Mesenchymal stem cell (in vitro differentiated cells and primary cell): ENCODE data around the gene UNC50.
"Not testable (repeated sequence)": the region's sequence is repeated elsewhere in the genome, so short reads cannot be mapped to it uniquely, and the experiment has no call there.

ENCODE experiments used
- DNase-seq: peaks from one replicate; pipeline ENCODE4 v3.0.0-alpha.2; 2013
- H2AFZ ChIP-seq: one replicate; pipeline ENCODE4 v1.6.1; 2013; ENCODE audit warnings: low read depth, mild to moderate bottlenecking, control low read depth, inconsistent platforms, low read length, moderate library complexity
- H2AK5ac ChIP-seq: 2 replicates; pipeline ENCODE4 v1.6.1; 2013; ENCODE audit warnings: low read length, moderate library complexity, mild to moderate bottlenecking, inconsistent platforms; ENCODE audit not compliant: severe bottlenecking
- H2BK120ac ChIP-seq: one replicate; pipeline ENCODE4 v1.6.1; 2013; ENCODE audit warnings: low read depth, mild to moderate bottlenecking, inconsistent platforms, low read length, moderate library complexity
- H2BK12ac ChIP-seq, 2 experiments: one replicate each; pipeline ENCODE4 v1.6.1; 2013; ENCODE audit warnings: inconsistent platforms in 2 of 2, low read length in 2 of 2, mild to moderate bottlenecking in 2 of 2, moderate library complexity in 2 of 2, control low read depth in 1 of 2
- H2BK15ac ChIP-seq: one replicate; pipeline ENCODE4 v1.6.1; 2013; ENCODE audit warnings: mild to moderate bottlenecking, low read depth, inconsistent platforms; ENCODE audit not compliant: poor library complexity, severe bottlenecking
- H2BK5ac ChIP-seq: 2 replicates; pipeline ENCODE4 v1.6.1; 2013; ENCODE audit warnings: low read depth, mild to moderate bottlenecking, low read length, control low read depth, inconsistent platforms; ENCODE audit not compliant: poor library complexity, severe bottlenecking
- H3K14ac ChIP-seq, 2 experiments: one replicate each; pipeline ENCODE4 v1.6.1; 2013; ENCODE audit warnings: inconsistent platforms in 2 of 2, low read length in 2 of 2, control low read depth in 1 of 2, mild to moderate bottlenecking in 1 of 2, moderate library complexity in 1 of 2
- H3K18ac ChIP-seq, 2 experiments: one replicate each; pipeline ENCODE4 v1.6.1; 2013; ENCODE audit warnings: inconsistent platforms in 2 of 2, low read length in 2 of 2, control low read depth in 1 of 2, low read depth in 1 of 2, mild to moderate bottlenecking in 1 of 2
- H3K23ac ChIP-seq, 2 experiments: one replicate each; pipeline ENCODE4 v1.6.1; 2013; ENCODE audit warnings: inconsistent platforms in 2 of 2, low read length in 2 of 2, mild to moderate bottlenecking in 2 of 2, moderate library complexity in 2 of 2, control low read depth in 1 of 2
- H3K27ac ChIP-seq: 2 replicates; pipeline ENCODE4 v1.5.1; 2013; ENCODE audit warnings: mild to moderate bottlenecking, moderate library complexity, low read length, control low read depth, inconsistent platforms; ENCODE audit not compliant: poor library complexity, severe bottlenecking
- H3K27me3 ChIP-seq, 2 experiments: 2 replicates each; pipeline versions ENCODE4 v1.6.1 to v1.7.0; 2013; ENCODE audit warnings: low read length in 2 of 2, mild to moderate bottlenecking in 2 of 2, moderate library complexity in 2 of 2, control low read depth in 1 of 2, inconsistent platforms in 1 of 2; ENCODE audit not compliant: control insufficient read depth in 1 of 2, insufficient read depth in 1 of 2
- H3K36me3 ChIP-seq, 2 experiments: 2 replicates each; pipeline versions ENCODE4 v1.6.1 to v1.7.0; 2013; ENCODE audit warnings: low read length in 2 of 2, control low read depth in 1 of 2, inconsistent platforms in 1 of 2, low read depth in 1 of 2, mild to moderate bottlenecking in 1 of 2; ENCODE audit not compliant: insufficient read depth in 2 of 2, control insufficient read depth in 1 of 2
- H3K4ac ChIP-seq, 2 experiments: one replicate each; pipeline ENCODE4 v1.6.1; 2013; ENCODE audit warnings: inconsistent platforms in 2 of 2, low read length in 2 of 2, mild to moderate bottlenecking in 2 of 2, moderate library complexity in 2 of 2, control low read depth in 1 of 2, low read depth in 1 of 2
- H3K4me1 ChIP-seq: 2 replicates; pipeline ENCODE4 v1.6.1; 2013; ENCODE audit warnings: low read depth, low read length, control low read depth; ENCODE audit not compliant: control insufficient read depth, insufficient read depth
- H3K4me2 ChIP-seq: 2 replicates; pipeline ENCODE4 v1.6.1; 2013; ENCODE audit warnings: low read length, mild to moderate bottlenecking, inconsistent platforms; ENCODE audit not compliant: poor library complexity, severe bottlenecking
- H3K4me3 ChIP-seq, 2 experiments: 2 replicates each; pipeline versions ENCODE4 v1.5.1 to v1.7.0; 2013; ENCODE audit warnings: low read length in 2 of 2, mild to moderate bottlenecking in 2 of 2, control low read depth in 1 of 2, low read depth in 1 of 2; ENCODE audit not compliant: insufficient read depth in 1 of 2
- H3K79me1 ChIP-seq: replicated peaks from 2 replicates; pipeline ENCODE4 v1.6.1; 2013; ENCODE audit warnings: mild to moderate bottlenecking, control low read depth, low read length, inconsistent platforms; ENCODE audit not compliant: poor library complexity, severe bottlenecking
- H3K9ac ChIP-seq: 2 replicates; pipeline ENCODE4 v1.7.0; 2013; ENCODE audit warnings: mild to moderate bottlenecking, low read length, moderate library complexity
- H3K9me3 ChIP-seq: 2 replicates; pipeline ENCODE4 v1.7.0; 2013; ENCODE audit warnings: mild to moderate bottlenecking, low read length; ENCODE audit not compliant: control insufficient read depth
- H4K8ac ChIP-seq: one replicate; pipeline ENCODE4 v1.6.1; 2013; ENCODE audit warnings: inconsistent platforms, mild to moderate bottlenecking, low read length, moderate library complexity
- H4K91ac ChIP-seq: one replicate; pipeline ENCODE4 v1.6.1; 2013; ENCODE audit warnings: mild to moderate bottlenecking, low read length, inconsistent platforms
- WGBS: methylation state at CpG from one replicate; pipeline ENCODE4 v1.1.7; 2013; ENCODE audit warnings: mixed read lengths; 5-methylcytosine and 5-hydroxymethylcytosine counted together

UNC50 gene

GRCh38 chr2:98592565-98592964, 15.8 kb upstream of the UNC50 start:
- H3K9me3 ChIP-seq: no peaks in the 10 kb centered on the region
- no peaks in the 10 kb centered on the region for H3K4me1 ChIP-seq
- no peak overlapping the region for H4K8ac ChIP-seq
- no peak overlapping the region for H3K4ac ChIP-seq
- no peak overlapping the region for H3K4me3 ChIP-seq
- H3K18ac ChIP-seq: peak overlapping the region in 1 of 2 experiments; percentile 30
- H4K91ac ChIP-seq: no peak overlapping the region
- 96% methylated on average over 8 of the region's 8 CpGs for WGBS
- H2BK15ac ChIP-seq: no peak overlapping the region
- no peak overlapping the region for H2AFZ ChIP-seq
- no peak overlapping the region for H3K9ac ChIP-seq
- H3K23ac ChIP-seq: no peak overlapping the region
- no peaks in the 10 kb centered on the region for H3K79me1 ChIP-seq
- no peak overlapping the region for H2BK120ac ChIP-seq
- DNase-seq: no peak
- no peak overlapping the region for H2BK12ac ChIP-seq
- H3K27me3 ChIP-seq: no peaks in the 10 kb centered on the region
- H3K4me2 ChIP-seq: no peak overlapping the region
- no peak overlapping the region for H3K14ac ChIP-seq
- no peak overlapping the region for H3K27ac ChIP-seq
- peaks cover 9 to 38% of the 10 kb centered on the region in 2 experiments for H3K36me3 ChIP-seq
- H2AK5ac ChIP-seq: no peak overlapping the region
- H2BK5ac ChIP-seq: no peak overlapping the region

- H3K4me1 ChIP-seq, H4K8ac ChIP-seq, H2BK15ac ChIP-seq, H2BK5ac ChIP-seq, H3K14ac ChIP-seq, H2AK5ac ChIP-seq, H2AFZ ChIP-seq, H3K9me3 ChIP-seq, DNase-seq, H3K18ac ChIP-seq, H4K91ac ChIP-seq, H3K4ac ChIP-seq, H3K79me1 ChIP-seq, H3K4me3 ChIP-seq, H3K4me2 ChIP-seq, H3K23ac ChIP-seq, H3K9ac ChIP-seq, H3K27ac ChIP-seq, H2BK12ac ChIP-seq, H2BK120ac ChIP-seq, H3K27me3 ChIP-seq: not testable (repeated sequence)
- H3K36me3 ChIP-seq: peaks cover 10 to 50% of the 10 kb centered on the region in 2 experiments
- WGBS: 100% methylated on average over 1 of the region's 4 CpGs
Observed at GRCh38 chr2:98594665-98595064, 13.7 kb upstream of the UNC50 start.

DNA sequence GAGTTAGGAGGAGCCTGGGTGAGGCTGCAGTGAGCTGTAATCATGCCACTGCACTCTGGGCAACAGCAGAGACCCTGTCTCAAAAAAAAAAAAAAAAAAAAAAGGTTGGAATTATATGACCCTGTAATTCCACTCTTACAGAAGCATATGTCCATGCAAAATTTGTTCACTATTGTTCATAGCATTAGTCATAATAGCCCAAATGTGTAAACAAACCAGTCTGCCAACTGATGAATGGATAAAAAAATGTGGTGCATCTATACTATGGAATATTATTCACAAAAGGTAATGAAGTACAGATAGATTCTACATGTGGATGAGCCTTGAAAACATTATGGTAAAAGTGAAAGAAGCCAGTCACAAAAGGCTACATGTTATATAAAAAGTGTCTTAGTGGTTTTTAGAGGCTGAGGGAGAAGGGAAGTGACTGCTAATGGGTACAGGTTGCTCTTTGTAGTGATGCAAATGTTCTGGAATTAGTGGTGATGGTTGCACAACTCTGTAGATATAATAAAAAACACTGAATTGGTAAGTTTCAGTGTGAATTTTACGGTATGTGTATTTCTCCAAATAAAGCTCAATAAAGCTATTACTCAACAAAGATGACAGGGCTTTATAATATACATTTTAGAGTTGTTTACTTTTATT, 9.5 kb upstream of the UNC50 start:
- Histone ChIP-seq H3K79me1 (peaks cover 6% of the 10 kb centered on the region), H3K4ac (no peak overlapping the region), H2AK5ac (no peak overlapping the region), H3K9me3 (no peaks in the 10 kb centered on the region), H3K9ac (no peak overlapping the region), H2BK5ac (no peak overlapping the region), H3K18ac (no peak overlapping the region), H4K8ac (no peak overlapping the region), H3K4me2 (no peak overlapping the region), H3K14ac (no peak overlapping the region), H2BK15ac (no peak overlapping the region), H2BK120ac (no peak overlapping the region), H4K91ac (no peak overlapping the region), H2BK12ac (no peak overlapping the region), H3K27ac (no peak overlapping the region), H3K4me1 (no peaks in the 10 kb centered on the region), H3K4me3 (no peak overlapping the region), H3K23ac (no peak overlapping the region), H3K36me3 (peaks cover 16 to 65% of the 10 kb centered on the region in 2 experiments), H3K27me3 (no peaks in the 10 kb centered on the region), H2AFZ (no peak overlapping the region)
- WGBS: no CpG with 5 or more reads among the region's 1 CpG
- peak; percentile 7 for DNase-seq

DNA sequence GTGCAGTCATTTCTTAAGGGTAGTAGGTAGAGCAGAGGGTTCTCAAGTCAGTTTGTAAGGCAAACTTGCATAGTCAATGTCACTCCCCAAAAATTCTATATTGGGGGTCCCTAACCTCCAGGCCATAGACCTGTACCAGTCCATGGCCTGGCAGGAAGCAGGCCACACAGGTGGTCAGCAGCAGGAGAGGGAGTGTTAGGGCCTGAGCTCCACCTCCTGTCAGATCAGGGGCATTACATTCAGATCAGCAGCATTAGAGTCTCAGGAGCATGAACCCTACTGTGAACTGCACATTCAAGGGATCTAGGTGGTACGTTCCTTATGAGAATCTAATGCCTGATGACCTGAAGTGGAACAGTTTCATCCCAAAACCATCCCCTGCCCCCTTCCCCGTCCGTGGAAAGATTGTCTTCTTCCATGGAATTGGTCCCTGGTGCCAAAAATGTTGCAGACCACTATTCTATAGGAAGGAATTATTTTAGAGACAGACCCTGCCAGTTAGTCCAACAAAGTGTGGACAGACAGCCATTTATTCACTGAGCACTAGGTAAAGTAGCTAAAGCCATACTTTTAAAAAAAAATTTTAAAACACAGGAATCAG, 6.8 kb upstream of the UNC50 start:
- no peak overlapping the region for H3K14ac ChIP-seq
- H2BK15ac ChIP-seq: no peak overlapping the region
- H3K36me3 ChIP-seq: peaks cover 16 to 60% of the 10 kb centered on the region in 2 experiments
- H3K4me2 ChIP-seq: no peak overlapping the region
- H2BK120ac ChIP-seq: no peak overlapping the region
- H3K9me3 ChIP-seq: no peaks in the 10 kb centered on the region
- H2AK5ac ChIP-seq: no peak overlapping the region
- DNase-seq: peak; percentile 59
- H3K4ac ChIP-seq: no peak overlapping the region
- H4K91ac ChIP-seq: no peak overlapping the region
- H3K27ac ChIP-seq: no peak overlapping the region
- no peak overlapping the region for H3K18ac ChIP-seq
- peak overlapping the region; percentile 54 for H4K8ac ChIP-seq
- H2AFZ ChIP-seq: no peak overlapping the region
- H2BK12ac ChIP-seq: no peak overlapping the region
- no peak overlapping the region for H3K9ac ChIP-seq
- H2BK5ac ChIP-seq: no peak overlapping the region
- H3K4me1 ChIP-seq: peaks cover 5% of the 10 kb centered on the region
- WGBS: 87% methylated on average over 3 of the region's 3 CpGs
- H3K79me1 ChIP-seq: peaks cover 21% of the 10 kb centered on the region
- H3K4me3 ChIP-seq: no peak overlapping the region
- H3K23ac ChIP-seq: no peak overlapping the region
- no peaks in the 10 kb centered on the region for H3K27me3 ChIP-seq
